COLO829 (cell line): Measurements from ENCODE around the gene PYGL.

Source experiments
- DNase-seq: peaks from one replicate; pipeline ENCODE4 v3.0.0; 2012; ENCODE audit warnings: low spot score

PYGL gene

DNA sequence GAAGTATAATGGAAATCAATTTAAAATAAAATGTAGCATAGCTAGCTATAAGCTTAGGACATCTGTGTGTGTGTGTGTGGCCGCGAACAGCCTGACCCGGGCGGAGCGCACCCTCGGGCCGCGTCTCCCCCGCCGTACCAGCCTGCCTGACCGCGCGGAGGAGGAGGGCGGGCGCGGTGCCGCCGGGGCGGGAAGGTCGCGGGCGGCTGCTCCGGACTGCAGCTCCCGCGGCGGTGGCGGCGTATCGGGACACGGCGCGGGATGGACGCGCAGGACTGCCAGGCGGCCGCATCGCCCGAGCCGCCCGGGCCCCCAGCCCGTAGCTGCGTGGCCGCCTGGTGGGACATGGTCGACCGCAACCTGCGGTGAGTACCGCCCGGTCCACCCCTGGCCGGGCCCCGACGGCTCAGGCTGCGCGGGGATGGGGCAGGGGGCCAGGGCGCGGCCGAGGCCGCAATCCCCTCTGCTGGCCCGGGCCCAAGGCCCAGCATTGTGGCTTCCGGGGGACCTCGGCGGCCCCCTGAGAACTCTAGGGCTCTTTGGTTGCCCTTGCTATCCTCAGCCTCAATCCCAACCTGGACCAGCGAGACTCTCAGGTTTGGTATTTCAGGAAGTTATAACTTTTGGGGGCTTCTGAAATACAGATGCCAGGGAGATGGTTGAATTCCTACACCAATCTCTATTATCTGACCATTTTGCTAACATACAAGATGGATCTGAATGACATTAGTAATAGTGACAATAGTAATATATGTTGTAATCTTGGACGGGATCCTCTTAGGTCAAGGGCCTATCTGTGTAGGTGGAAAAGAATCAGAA lies 72.2 kb downstream of the PYGL start, which contains the start of gene ABHD12B:
ABHD12B (plus strand) TSS at position 140 of the 819 bp plus-strand sequence; CDS start at position 262, 122 bp downstream.
- no peak for DNase-seq

- DNase-seq = no peak
Measured at GRCh38 chr14:50871228-50871627, 73.1 kb downstream of the PYGL start.

DNA sequence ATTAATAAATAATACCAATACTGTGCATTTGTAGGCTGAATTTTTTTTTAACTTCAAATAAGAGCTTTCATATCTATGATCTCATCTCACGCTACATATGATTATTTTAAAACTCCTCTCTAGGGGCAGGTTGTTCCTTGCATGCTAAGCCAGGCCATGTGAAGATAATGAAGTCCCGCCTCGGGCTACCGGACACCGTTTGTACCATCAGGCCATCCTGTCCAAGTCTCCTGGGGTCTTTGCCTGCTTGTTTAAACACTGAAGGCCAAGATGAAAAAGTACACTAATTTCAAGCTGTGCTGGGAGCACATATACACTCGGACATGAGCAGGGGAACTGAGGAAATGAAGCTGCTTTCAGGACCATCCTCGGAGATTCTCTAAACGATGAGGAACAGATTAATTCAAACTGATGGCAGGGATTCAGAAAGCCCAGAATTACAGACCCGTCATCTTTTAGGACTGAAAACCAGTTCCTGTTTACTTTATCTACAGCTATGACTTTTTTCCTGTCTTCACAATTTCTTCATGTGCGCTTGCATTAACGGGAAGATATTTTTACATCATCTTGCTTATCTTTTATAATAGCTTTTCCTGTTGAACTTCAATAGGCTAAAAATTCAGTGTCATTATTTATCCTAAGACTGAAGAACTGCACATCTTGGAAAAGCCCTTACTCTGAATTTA lies 78.7 kb downstream of the PYGL start:
- no peak for DNase-seq

- no peak for DNase-seq
Measured at GRCh38 chr14:50864946-50865345, 79.3 kb downstream of the PYGL start.

- no peak for DNase-seq
Measured at GRCh38 chr14:50864237-50864636, 80.0 kb downstream of the PYGL start.

GRCh38 chr14:50862036-50862570 lies 82.2 kb downstream of the PYGL start:
- no peak for DNase-seq

GRCh38 chr14:50860478-50861086 lies 83.7 kb downstream of the PYGL start:
- peak; percentile 92 for DNase-seq

- no peak for DNase-seq
Measured at GRCh38 chr14:50859296-50859624, 85.0 kb downstream of the PYGL start.

GRCh38 chr14:50856660-50857059 lies 87.6 kb downstream of the PYGL start:
- no peak for DNase-seq

DNA sequence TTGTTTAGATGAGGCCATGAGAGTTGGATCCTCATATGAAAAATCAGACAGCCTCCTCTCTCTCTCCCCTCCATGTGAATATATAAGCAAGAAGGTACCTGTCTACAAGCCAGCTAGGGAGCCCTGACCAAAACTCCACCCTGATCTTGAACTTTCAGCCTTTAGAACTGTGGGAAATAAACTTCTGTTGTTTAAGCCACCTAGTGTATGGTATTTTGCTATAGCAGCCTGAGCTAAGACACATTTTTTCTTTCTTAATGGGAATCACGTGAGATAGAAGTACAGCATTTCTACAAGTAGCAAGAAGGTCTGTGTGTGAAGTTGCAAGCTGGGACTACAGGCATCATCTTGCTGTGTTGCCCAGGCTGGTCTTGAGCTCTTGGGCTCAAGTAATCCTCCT lies 88.7 kb downstream of the PYGL start:
- DNase-seq = no peak
